Erythroblast (primary cell): ENCODE data around the gene PCBP2.

Source experiments
- GATA1 ChIP-seq: IDR thresholded peaks from 2 replicates; pipeline ENCODE4 v1.6.1; 2011; ENCODE audit warnings: low read depth, mild to moderate bottlenecking, control low read depth, low read length, moderate library complexity
- POLR2A ChIP-seq: IDR thresholded peaks from 2 replicates; pipeline ENCODE4 v1.6.1; 2011; ENCODE audit warnings: mild to moderate bottlenecking, low read length

- no peak for TF ChIP-seq POLR2A
- no peak for TF ChIP-seq GATA1
These were observed 15.2 kb downstream of the PCBP2 start for GRCh38 chr12:53467082-53467481.
